Medulla oblongata (tissue), 1 donor: ENCODE results near the gene KCNK3.
"Not testable (repeated sequence)": the region's sequence is repeated elsewhere in the genome, so short reads cannot be mapped to it uniquely, and the experiment has no call there.

Source experiments
- DNase-seq: peaks from one replicate; pipeline ENCODE4 v3.0.0-alpha.2; 2015; ENCODE audit errors: extremely low spot score

Gene KCNK3

GRCh38 chr2:26665296-26665695 is 27.2 kb upstream of the KCNK3 start:
- DNase-seq: not testable (repeated sequence)

GRCh38 chr2:26666671-26667070 is 25.9 kb upstream of the KCNK3 start:
- no peak for DNase-seq

GRCh38 chr2:26668041-26668440 is 24.5 kb upstream of the KCNK3 start:
- DNase-seq: no peak

GRCh38 chr2:26668856-26669750 is 23.4 kb upstream of the KCNK3 start:
- DNase-seq: no peak

GRCh38 chr2:26670171-26670570 is 22.4 kb upstream of the KCNK3 start:
- no peak for DNase-seq

GRCh38 chr2:26670931-26671460 is 21.5 kb upstream of the KCNK3 start:
- DNase-seq: no peak

- DNase-seq: no peak
Measured at GRCh38 chr2:26671691-26672090, 20.8 kb upstream of the KCNK3 start.

GRCh38 chr2:26672112-26672817 is 20.3 kb upstream of the KCNK3 start:
- DNase-seq: no peak

GRCh38 chr2:26672818-26673393 is 19.6 kb upstream of the KCNK3 start:
- no peak for DNase-seq

- no peak for DNase-seq
Measured at GRCh38 chr2:26674002-26674751, 18.3 kb upstream of the KCNK3 start.

- DNase-seq: no peak
Measured at GRCh38 chr2:26674771-26675170, 17.8 kb upstream of the KCNK3 start.

- no peak for DNase-seq
Measured at GRCh38 chr2:26675651-26676255, 16.8 kb upstream of the KCNK3 start.

- no peak for DNase-seq
Measured at GRCh38 chr2:26678035-26678434, 14.5 kb upstream of the KCNK3 start.

GRCh38 chr2:26679867-26680266 is 12.7 kb upstream of the KCNK3 start:
- DNase-seq: no peak

GRCh38 chr2:26681656-26682055 is 10.9 kb upstream of the KCNK3 start:
- no peak for DNase-seq

GRCh38 chr2:26682155-26682554 is 10.4 kb upstream of the KCNK3 start:
- no peak for DNase-seq

GRCh38 chr2:26683583-26683982 is 8.9 kb upstream of the KCNK3 start:
- no peak for DNase-seq

GRCh38 chr2:26685341-26685740 is 7.2 kb upstream of the KCNK3 start:
- DNase-seq: no peak

- no peak for DNase-seq
Measured at GRCh38 chr2:26685989-26686839, 6.3 kb upstream of the KCNK3 start.

- DNase-seq: no peak
Measured at GRCh38 chr2:26687328-26687727, 5.2 kb upstream of the KCNK3 start.
